NCI-H82 (cell line): Measurements from ENCODE around the gene KRT79.
"Not testable (repeated sequence)": the region's sequence is repeated elsewhere in the genome, so short reads cannot be mapped to it uniquely, and the experiment has no call there.

Source experiments
- DNase-seq: peaks from one replicate; lab custom pipeline; 2025; lab: John Stamatoyannopoulos, UW

Gene KRT79

DNA sequence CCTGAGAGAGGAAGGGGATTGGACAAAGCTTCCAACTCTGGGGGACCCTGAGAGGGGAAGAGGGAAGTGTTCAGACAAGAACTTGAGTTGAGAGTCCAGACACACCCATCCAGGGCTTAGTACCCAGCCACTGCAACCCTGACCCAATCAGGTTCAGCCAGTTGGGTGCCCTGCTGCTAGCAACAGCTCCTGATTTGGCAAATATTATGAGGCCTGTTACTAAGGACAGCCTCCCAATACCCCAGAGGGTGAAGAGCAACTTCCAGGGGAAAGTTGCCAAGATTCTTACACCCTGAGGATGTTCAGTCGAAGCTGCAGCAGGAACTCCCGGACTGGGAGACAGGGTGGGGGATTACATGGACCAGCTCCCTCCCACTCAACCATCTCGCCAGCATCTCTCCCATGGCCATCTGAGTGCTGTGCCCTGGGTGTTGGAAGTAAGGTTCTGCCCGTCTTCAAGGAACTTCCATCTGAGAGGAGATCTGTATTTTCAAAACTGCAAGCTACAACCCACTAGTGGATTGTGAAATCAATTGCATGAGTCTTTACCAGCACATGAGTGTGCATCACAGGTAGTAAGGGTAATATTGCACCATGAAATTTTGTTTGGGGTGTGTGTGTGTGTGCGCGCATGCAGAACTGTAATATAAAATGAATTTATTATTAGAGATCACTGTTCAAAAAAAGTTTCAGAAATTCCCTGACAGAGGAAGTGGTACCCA is 26.2 kb upstream of the KRT79 start:
- DNase-seq, result no peak

DNA sequence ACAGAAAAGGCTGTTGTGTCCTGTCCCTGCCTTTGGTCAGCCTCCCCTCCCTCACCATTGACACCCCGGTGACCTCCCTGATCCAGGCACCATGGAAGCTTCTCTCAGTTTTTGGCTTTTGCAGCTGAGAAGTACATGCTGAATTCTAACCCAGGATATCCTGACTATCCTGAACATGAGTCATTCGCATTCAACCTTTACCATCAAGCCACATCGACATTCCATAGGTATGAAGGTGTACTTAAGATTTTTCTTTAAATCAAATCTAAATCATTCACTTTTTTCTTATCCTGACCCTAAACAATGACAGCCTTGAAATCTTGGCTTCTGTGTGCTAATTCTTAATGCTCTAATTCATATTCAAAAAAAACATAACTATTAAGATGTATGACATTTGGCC is 23.4 kb upstream of the KRT79 start:
- no peak for DNase-seq

DNA sequence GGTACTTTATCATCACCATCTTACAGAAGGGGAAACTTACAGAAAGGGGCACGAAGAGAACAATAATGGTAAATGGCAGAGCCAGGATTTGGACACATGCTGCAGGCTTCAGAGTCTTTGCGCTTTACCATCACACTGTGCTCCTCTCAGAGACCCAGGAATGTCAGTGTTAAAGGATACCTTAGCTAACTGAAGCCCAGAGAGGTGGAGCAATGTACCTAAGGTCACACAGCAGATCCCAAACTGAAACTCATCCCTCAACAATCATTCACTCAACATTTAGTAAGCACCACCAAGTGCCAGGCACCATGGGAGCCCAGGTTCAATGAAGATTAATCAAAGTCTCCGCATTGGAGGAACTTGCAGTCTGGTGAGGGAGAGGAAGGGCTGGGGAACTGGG is 22.7 kb upstream of the KRT79 start:
- DNase-seq, result no peak

DNA sequence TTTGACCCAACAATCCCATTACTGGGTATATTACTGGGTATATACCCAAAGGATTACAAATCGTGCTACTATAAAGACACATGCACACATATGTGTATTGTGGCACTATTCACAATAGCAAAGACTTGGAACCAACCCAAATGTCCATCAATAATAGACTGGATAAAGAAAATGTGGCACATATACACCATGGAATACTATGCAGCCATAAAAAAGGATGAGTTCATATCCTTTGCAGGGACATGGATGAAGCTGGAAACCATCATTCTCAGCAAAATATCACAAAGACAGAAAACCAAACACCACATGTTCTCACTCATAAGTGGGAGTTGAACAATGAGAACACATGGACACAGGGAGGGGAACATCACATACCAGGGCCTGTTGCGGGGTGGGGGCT is 22.0 kb upstream of the KRT79 start:
- DNase-seq, result not testable (repeated sequence)

DNA sequence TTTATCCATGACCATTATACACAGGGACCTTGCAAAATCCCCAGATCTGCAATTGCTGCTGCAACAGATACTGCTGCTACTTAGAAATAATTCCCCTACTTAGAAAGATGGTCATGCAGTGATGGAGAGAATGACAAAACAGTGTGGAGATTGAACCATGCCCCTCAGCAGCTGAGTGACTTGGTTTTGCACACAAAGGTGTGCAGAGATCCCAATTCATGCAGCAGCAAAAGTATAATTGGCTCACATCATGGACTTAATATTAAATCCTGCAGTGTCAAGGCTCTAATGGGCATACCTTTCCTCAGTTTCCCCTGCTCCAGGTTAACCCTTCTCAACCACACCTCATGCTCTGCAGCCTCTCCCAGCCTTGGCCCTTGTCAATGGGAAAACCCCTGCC is 17.7 kb upstream of the KRT79 start:
- DNase-seq, result no peak

DNA sequence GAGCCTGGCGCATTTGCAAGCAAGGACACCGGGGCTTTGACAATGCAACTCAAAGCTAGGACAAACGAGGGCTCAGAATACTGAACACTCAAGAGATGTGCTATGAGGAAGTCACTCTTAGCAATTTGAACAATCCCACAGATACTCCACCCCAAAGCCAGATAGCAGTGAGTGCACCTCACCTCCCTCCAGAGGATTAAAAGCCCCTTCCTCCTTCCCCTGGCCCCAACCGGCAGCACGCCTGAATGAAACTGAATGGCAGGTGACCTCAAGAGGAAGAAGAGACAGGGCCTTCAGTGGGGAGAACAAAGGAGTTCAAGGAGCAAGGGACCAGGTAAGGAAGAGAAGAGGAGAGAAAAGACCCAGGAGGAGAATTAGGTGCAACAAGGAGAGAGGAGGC is 16.6 kb upstream of the KRT79 start:
- no peak for DNase-seq

DNA sequence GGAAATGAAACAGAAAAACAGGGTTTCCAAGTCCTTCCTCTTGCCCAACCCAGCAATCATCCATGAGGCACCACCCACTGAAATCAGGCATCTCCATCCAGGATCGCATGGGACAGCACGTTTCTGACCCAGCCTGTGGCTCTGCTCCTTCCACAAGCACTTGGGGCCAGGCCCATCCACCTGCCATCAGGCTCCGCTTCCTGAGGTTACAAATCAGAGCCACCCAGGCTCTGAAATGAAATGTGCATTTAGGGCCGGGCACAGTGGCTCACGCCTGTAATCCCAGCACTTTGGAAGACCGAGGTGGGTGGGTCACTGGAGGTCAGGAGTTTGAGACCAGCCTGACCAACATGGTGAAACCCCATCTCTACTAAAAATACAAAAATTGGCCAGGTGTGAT is 15.4 kb upstream of the KRT79 start:
- no peak for DNase-seq

DNA sequence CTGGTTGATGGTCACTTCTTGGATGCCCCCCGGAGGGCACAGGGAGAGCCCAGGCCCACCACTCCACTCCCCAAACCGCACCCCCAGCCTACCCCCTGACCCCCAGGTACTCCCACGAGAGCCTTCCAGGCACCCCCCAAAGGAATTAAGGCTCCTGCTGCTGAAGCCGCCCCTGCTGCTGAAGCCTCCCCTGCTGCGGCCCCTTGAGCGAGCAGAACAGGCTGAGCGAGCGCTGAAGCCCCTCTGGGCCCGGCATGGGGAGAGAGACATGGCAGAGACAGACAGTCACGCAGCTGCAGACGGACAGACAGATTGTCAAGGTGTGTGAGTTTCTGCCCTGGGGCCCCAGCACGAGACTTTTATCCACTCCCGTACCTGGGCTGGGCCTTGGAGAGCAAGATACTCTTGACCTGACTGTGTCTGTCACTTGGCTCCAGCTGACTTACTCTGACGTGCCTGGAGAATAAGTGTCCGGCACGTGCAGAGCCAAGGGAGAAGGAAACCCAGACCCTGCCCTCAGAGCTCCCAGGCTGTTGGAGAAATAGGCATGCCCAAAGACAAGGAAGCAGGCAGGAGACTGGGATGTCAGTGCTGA is 14.6 kb upstream of the KRT79 start, which contains the start of gene KRT78:
KRT78 (minus strand) TSS at position 334 of the 595 bp plus-strand sequence; CDS start at position 270, 64 bp downstream.
- no peak for DNase-seq

DNA sequence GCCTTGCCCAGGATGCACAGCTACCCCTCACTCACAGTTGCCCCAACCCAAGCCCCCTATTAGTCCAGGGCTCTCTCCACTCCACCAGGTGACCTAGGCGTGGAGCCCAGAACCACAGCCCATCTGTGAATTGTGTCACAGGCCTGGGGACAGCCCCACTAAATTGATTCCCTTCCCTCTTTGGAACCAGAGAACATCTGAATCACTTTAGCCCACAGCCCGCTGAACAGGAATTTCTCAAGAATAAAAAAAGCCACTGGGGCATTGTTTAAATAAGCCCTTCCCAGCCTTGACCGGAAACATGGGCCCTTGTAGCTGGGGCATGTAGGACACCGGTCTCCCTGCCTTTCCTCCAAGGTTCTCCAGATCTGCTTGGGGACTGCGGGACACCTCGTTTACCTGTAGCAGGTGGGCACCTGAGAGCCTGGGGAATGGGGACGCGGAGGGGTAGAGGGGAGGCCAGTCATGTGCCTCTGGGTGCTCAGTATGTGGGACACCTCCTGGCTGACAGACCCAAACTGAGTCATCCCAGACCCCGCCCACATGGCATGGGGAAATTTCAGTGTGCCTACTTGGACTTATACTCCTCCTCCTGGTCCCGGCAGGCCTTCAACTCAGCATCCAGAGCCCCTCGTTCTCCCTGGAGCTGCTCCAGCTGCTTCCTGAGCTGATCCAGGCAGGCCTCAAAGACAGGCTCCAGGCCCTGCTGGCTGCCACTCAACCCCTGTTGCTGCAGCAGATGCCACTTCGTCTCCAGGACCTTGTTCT is 13.4 kb upstream of the KRT79 start:
- no peak for DNase-seq

DNA sequence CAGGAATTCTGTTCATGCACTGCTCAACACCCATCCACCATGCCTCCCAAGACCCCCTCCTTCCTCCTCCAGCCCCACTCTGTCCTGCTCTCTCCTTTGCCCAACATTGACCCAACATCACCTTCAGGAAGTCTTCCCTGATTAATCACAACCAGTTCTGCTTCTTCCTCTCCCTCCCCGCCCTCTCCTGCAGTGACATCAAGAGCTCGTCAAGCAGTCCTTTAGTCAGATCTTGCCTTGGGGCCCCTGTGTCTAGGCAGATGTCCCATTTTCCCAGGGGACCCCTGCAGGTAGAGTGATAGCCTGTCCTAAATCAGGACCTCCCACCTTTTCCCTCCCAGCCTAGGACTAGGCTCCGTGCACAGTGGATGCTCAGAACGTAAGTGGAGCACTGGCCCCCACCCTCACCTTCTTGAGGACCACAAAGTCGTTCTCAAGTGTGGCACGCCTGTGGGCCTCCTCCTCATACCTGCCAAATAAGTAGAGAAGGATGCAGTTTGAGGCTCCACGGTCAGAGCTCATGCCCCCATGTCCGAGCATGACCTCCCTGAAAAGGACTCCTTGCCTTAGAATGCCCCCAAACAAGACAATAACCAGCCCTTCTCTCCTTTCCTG is 12.4 kb upstream of the KRT79 start:
- no peak for DNase-seq

DNA sequence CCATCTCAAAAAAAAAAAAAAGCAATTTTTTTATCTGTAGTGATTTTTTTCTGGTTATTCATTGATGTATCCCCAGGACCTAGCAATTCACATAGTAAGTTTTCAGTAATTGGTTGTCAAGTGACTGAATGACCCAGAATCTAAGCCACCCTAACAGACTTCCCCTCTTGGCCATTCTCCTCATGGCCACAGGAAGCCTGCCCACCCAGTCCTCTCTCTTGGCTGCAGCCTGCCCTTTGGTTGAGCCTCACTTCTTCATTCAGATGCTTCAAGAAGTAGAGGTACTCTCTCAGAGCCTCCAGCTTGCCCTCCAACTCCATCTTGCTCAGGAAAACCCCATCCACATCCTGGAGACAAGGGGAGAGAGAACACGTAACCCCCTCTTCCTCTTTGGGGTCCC is 11.8 kb upstream of the KRT79 start:
- no peak for DNase-seq

DNA sequence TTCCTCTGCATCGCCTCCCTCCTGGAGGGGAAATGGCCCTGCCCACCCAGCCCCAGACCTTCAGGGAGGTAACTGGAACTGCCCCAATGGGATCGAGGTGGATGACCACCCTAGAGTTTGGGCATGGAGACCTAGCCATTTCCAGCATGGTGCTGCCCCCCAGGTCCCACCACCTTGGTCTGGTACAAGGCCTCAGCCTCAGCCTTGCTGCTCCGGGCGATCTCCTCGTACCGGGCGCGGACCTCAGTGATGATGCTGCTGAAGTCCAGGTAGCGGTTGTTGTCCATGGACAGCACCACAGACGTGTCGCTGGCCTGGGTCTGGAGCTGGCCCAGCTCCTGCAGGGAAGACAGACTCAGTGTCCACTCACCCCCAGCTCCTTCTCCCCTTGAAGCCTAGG is 10.3 kb upstream of the KRT79 start:
- no peak for DNase-seq

DNA sequence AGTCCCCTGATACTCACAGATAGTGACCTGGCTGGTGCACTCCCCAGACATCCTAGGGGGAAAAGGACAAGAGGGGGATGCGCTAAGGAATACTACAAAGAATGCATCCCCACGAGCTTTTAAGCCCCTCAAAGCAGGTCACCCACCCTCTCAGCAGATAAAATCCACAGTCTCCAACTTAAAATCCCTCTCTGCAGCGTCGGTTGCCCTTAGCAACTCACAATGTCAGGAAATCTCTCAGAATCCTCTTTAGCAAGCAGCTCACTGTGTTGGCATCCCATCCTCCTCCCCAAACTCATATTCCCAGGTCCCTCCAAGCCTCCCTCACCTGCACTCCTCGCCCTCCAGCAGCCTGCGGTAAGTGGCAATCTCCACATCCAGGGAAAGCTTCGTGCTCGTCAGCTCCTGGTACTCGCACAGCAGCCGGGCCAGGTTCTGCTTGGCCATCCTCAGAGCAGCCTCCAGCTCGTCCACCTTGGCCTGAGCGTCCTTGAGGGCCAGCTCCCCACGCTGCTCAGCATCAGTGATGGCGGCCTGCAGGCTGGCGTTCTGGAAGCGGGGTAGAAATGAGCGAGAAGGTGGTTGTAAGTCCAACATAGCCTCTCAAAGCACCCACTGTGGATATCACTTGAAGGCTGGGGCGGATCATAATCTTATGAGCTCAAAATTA is 5.5 kb upstream of the KRT79 start:
- DNase-seq, result no peak

DNA sequence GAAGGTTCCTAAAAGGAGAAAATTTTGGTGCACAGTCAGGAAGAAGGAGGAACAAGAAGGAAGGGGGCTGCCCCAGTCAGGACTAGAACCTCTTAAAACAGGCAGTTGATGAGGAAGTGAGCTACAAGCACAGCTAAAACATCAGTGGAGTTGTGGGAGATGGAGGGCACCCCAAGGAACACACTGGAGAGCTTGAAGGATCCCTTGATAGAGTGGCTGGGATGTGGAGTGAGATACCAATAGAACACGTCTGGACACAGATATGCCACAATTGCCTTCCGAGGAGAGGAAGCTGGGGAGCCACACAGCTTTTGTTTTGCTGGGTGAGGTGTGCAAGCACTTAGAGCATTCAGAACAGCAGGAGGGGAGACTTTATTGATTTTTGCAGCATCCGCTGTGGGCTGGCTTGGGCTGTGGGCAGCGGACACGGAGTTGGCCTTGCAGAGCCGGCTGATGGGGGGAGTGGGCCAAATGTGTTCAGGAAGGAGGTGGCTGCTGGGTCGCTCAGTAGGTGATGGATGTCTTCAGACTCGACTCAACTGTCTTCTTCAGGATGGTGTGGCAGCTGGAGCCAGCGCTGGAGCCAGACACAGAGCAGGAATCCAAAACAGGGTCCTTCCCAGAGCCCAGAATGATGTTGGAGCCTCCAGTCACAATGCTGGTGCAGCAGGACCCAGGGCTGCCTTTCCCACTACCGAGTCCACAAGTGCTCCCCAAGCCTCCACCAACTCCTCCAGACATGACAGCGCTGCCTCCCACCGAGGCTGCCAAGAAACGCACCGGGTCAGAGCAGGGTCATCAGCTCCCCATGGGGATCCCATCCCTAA is 4.7 kb upstream of the KRT79 start:
- no peak for DNase-seq

DNA sequence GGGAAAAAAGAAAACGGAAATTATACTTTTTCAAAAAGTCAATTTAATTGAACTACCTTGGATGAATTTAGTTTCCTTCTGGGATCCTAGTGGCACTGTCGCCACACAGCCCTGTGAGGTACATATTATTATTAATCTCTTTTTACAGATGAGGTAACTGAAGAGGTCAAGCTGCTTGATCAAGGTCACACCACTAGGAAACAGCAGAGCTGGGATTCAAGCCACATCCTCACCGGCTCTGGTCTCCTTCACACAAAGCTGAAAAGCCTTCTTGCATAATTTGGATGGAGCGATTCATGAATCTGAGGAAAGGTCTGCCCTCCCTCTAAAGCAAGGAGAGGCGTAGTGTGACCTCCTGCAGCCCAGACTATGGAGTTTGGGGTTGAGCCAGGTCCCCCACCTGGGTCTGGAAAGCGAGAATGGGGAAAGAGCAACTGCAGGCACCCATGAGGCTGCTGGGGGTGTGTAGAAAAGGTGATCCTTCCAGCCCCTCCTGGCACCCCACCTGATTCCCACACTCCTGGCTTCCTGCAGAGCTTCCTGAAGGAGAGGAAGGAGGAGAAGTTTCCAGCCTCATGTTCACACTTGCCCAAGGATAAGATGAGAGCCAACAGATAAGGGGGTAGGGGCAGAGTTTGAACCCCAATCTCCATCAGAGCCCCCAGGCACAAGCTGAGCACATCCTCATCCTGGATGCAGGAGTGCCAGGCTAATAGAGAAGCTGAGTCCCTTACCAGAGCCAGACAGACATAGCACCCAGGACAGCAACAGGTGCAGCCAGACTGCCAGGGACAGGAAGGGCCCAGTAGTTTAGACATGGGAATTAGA is 3.9 kb upstream of the KRT79 start:
- no peak for DNase-seq

DNA sequence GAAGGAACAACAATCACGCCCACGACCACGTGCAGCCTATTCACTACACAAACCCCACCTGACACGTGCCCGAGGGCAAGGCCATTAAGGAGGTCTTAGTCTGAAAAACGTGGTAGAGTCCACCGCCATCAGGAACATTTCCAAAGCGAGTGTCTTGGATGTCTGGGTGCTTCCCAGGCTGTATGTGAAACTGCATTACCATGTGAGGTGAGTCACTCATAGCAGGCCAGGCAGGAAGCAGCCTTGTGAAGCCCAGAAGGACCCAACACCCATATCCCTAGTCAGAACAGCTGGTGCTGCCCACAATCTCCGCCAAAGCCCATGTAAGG is 3.3 kb upstream of the KRT79 start:
- DNase-seq, result no peak

DNA sequence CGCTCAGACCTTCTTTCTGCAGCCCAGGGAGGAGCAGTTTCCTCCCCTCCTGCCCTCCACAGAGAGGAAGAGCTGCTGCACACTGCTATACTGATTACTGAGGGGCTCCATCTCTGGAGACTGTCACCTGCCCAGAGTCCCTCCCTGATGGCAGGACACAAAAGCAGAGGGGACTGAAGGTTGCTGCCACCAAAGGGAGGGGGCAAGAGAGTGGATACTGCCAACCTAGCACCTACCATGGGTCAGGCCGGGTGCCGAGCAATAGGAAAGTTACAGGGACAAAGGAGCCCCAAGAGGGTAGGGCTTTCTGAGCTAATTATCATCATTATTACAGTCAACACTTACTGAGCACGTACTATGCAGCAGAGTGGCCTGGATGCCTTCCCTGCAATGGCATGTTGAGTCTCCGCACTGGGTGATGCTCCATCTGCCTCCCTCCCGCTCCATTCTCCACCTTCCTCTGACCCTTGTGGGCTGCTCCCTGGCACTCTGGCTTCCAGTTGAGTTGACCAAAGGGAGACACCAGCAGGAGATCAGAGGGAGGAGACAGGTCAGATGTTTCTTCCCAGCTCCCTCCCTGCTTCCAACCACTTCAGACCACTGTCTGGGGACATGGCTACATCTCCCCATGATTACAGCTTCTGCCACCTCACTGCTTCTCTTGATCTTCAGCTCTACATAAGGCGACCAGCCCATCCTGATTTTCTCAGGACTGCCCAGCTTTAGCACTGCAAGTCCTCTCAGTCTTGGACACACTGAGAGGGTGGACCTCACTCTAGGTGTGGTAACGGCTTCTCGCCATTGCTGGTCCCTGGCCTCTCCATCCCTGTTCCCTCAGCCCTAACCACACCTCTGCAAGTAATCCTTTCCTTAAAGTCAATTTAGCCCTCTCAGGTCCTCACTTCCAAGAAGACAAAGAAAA is 2.6 kb upstream of the KRT79 start:
- no peak for DNase-seq

DNA sequence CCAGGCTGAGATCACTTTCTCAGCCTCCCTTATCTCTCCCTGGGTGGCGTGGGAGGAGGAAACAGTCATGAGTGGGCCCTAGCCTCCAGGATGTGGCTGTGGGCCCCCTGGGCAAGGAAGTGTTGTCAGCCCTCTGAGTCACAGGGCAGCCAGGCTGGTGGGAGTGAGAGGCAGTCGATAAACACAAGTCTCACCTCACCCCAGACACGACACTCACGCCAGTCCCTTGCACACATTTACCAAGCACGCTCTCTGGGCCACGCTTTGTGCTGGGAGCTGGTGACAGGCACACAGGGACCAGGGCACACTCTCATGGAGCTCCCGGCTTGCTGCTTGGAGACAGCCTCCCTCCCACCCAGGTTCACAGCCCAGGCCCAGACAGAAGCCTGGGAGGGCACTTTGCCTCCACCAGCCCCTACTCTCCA is 1.9 kb upstream of the KRT79 start:
- DNase-seq, result no peak

DNA sequence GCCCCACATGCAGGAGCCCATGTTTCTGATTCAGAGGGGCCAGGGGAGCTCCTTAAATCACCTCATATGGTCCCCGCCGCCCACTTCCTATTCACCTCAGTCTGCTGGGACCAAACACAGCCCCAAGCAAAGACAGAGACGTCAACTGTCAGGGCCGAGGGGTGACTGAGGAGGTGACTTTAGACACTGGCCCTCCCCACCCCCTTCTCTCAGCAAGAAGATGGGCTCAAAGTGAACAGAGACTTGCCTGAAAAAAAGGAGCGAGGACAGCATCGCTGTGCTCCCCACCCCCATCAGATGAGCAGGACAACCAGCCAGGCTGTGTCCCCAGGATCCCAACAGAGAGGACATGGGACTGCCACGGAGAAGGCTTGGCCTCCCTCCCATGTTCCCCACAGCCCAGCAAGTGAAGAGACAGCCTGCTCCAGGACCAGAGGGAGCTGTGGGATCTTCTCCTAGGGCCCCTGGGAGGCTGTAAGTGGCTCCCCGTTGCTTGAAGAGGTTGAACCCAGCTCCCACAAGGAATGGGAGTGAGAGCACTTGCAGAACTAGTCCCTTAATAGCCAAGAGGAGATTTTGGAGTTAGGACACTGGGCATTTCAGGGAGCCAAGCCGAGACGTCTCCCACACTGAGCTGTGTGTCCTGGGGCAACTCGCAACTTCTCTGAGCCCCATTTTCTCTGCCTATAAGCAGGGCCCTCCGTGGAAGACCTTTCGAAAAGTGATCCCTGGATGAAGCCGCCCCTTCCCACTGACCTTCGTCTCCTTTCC is 1.3 kb upstream of the KRT79 start:
- DNase-seq, result no peak
